Measurements from ENCODE around the gene RABL6. TPM values are rescaled to one million over a fixed set of nuclear protein-coding genes. Genes with fewer than 3 reads are reported as not detected.
A peak's percentile ranks its signal among the peaks of the same experiment; 100 is the strongest.
"Not testable (repeated sequence)": the region's sequence is repeated elsewhere in the genome, so short reads cannot be mapped to it uniquely, and the experiment has no call there.

The RABL6 gene
- total and polyA plus RNA-seq, 2 of the 4 experiments (the other 2 are of a cell fraction) = 37.1 to 47.5 TPM

GRCh38 chr9:136843801-136844740, 36.3 kb downstream of the RABL6 start:
- H3K14ac ChIP-seq (replicated peaks; ENCODE audit: low read depth, low read length); H3K56ac ChIP-seq (ENCODE audit: extremely low read depth, insufficient read depth, low read length); H2AK5ac ChIP-seq (ENCODE audit: low read depth, low read length); H3K4me2 ChIP-seq (ENCODE audit: low read depth, low read length); H3K23ac ChIP-seq (ENCODE audit: low read depth, low read length); H2BK15ac ChIP-seq (ENCODE audit: low read depth, low read length); DNase-seq; H3K4me3 ChIP-seq (ENCODE audit: insufficient read depth, low read depth, low read length); POLR2A ChIA-PET (ENCODE audit: unreplicated experiment); H2BK5ac ChIP-seq (ENCODE audit: low read depth, low read length, poor library complexity, severe bottlenecking); H2BK120ac ChIP-seq (ENCODE audit: low read depth, low read length); ATAC-seq (ENCODE audit: low read depth); H3K18ac ChIP-seq (ENCODE audit: low read depth, low read length); H3K9ac ChIP-seq (ENCODE audit: low read depth, low read length); H3K9me1 ChIP-seq (ENCODE audit: insufficient read depth, low read length); H2AFZ ChIP-seq (replicated peaks; ENCODE audit: low read length, poor library complexity); H4K91ac ChIP-seq (ENCODE audit: insufficient read depth, low read depth, low read length); BruUV-seq (replicated peaks); H3K27ac ChIP-seq (ENCODE audit: insufficient read depth, low read length); H2BK20ac ChIP-seq (ENCODE audit: low read depth, low read length); H3K4ac ChIP-seq (ENCODE audit: low read depth, low read length); H3K36me3 ChIP-seq (ENCODE audit: control insufficient read depth, insufficient read depth, low read length); H2AK9ac ChIP-seq (replicated peaks; ENCODE audit: low read depth, low read length, poor library complexity); H4K5ac ChIP-seq (ENCODE audit: low read depth, low read length); H4K8ac ChIP-seq (ENCODE audit: low read depth in 2 of 2, low read length in 2 of 2); H3K9me3 ChIP-seq (ENCODE audit: control insufficient read depth, insufficient read depth, low read length); in situ Hi-C loops (cut with MboI; ENCODE audit: low sequenced_read_pairs); dilution Hi-C loops (cut with HindIII; ENCODE audit: low sequenced_read_pairs, unreplicated experiment): not testable (repeated sequence)
- intact Hi-C loops (cut with micrococcal nuclease) = loop anchor here (1.0 kb wide), 1 partner anchor 191 kb away; no protein-coding TSS in a partner anchor
- H4K20me1 ChIP-seq (ENCODE audit: insufficient read depth, low read length) = peaks cover 25% of the 10 kb centered on the region
- peaks cover 22% of the 10 kb centered on the region for H3K27me3 ChIP-seq (ENCODE audit: control insufficient read depth, insufficient read depth, low read length)
- peaks cover 0 to 12% of the 10 kb centered on the region in 2 experiments; a peak in 1 of 4 replicates for H3K79me1 ChIP-seq (ENCODE audit: low read depth in 1 of 2, low read length in 2 of 2)
- TF ChIP-seq MAZ (IDR thresholded peaks at IDR 0.05; ENCODE audit: borderline replicate concordance, low read depth, low read length) = peak; percentile 15; the same call in 1 of the 2 replicates
- TF ChIP-seq CTCF (conservative IDR thresholded peaks at IDR 0.05; ENCODE audit: low read depth, low read length) = peak; percentile 45
- peaks cover 11% of the 10 kb centered on the region for H3K4me1 ChIP-seq (ENCODE audit: control insufficient read depth, insufficient read depth, low read length)
- CTCF ChIA-PET = interaction anchor here (1.5 kb wide), 1 partner anchor 191 kb away, joined by 5 read pairs; no protein-coding TSS in a partner anchor
- WGBS, 2 experiments (ENCODE audit: extremely low coverage in 2 of 2, insufficient read length in 1 of 2) = 11% methylated on average over 39 of the region's 99 CpGs; no CpG with 5 or more reads in 1 of the 2 experiments

Data from IMR-90 (cell line).